Neural cell (in vitro differentiated cells): ENCODE data around the gene FASTK. TPM values are rescaled to one million over a fixed set of nuclear protein-coding genes. Genes with fewer than 3 reads are reported as not detected.

Experiments used
- H2AFZ ChIP-seq: fragments of 200-600, 300-800 bp; sonication (generic), shearing (Covaris generic); 2 replicates; pipeline ENCODE4 v1.6.0; 2014; ENCODE audit warnings: low read depth, mild to moderate bottlenecking, antibody characterized with exemption, low read length, moderate library complexity
- H3F3A ChIP-seq: fragments of 200-600 bp; shearing (Covaris generic); 2 replicates; pipeline ENCODE4 v1.6.1; 2016; ENCODE audit warnings: mild to moderate bottlenecking, moderate library complexity, mixed read lengths, antibody characterized with exemption, low read length; ENCODE audit not compliant: insufficient read depth, poor library complexity, severe bottlenecking
- H3K27ac ChIP-seq: fragments of 200-600, 300-800 bp; sonication (generic), shearing (Covaris generic); 2 replicates; pipeline ENCODE4 v1.5.1; 2014; ENCODE audit warnings: mild to moderate bottlenecking, low read length, moderate library complexity
- H3K27me3 ChIP-seq: fragments of 300-800, 200-600 bp; sonication (generic), shearing (Covaris generic); 2 replicates; pipeline ENCODE4 v1.6.0; 2014; ENCODE audit warnings: mild to moderate bottlenecking, low read depth, low read length, moderate library complexity; ENCODE audit not compliant: insufficient read depth
- H3K36me3 ChIP-seq: fragments of 300-800, 200-600 bp; sonication (generic), shearing (Covaris generic); 2 replicates; pipeline ENCODE4 v1.5.1; 2014; ENCODE audit warnings: mild to moderate bottlenecking, antibody characterized with exemption, low read length, moderate library complexity; ENCODE audit not compliant: insufficient read depth
- H3K4me2 ChIP-seq: fragments of 300-800, 200-600 bp; sonication (generic), shearing (Covaris generic); 2 replicates; pipeline ENCODE4 v1.6.0; 2014; ENCODE audit warnings: mild to moderate bottlenecking, low read length
- H3K4me3 ChIP-seq: fragments of 300-800, 200-600 bp; sonication (generic), shearing (Covaris generic); 2 replicates; pipeline ENCODE4 v1.5.1; 2014; ENCODE audit warnings: mild to moderate bottlenecking, low read length, moderate library complexity
- H3K79me2 ChIP-seq: fragments of 200-600 bp; shearing (Covaris generic); replicated peaks from 2 replicates; pipeline ENCODE4 v1.6.0; 2014; ENCODE audit warnings: mild to moderate bottlenecking, low read length, moderate library complexity; ENCODE audit not compliant: insufficient read depth
- H3K9ac ChIP-seq: fragments of 300-800, 200-600 bp; sonication (generic), shearing (Covaris generic); 2 replicates; pipeline ENCODE4 v1.6.1; 2016; ENCODE audit warnings: mild to moderate bottlenecking, low read length, mixed read lengths
- H3K9me2 ChIP-seq: fragments of 200-600 bp; shearing (Covaris generic); 2 replicates; pipeline ENCODE4 v1.6.1; 2016; ENCODE audit warnings: mild to moderate bottlenecking, low read length, mixed read lengths; ENCODE audit not compliant: insufficient read depth
- H3K9me3 ChIP-seq: fragments of 200-600, 300-800 bp; sonication (generic), shearing (Covaris generic); 2 replicates; pipeline ENCODE4 v1.6.1; 2016; ENCODE audit warnings: mild to moderate bottlenecking, mixed run types, low read length, moderate library complexity, mixed read lengths
- H4K20me1 ChIP-seq: fragments of 200-600 bp; shearing (Covaris generic); 2 replicates; pipeline ENCODE4 v1.6.1; 2016; ENCODE audit warnings: mild to moderate bottlenecking, mixed run types; ENCODE audit not compliant: insufficient read depth
- CTCF ChIP-seq: fragments of 450-650 bp; IDR thresholded peaks from 2 replicates; pipeline ENCODE4 v1.5.1; 2014; ENCODE audit warnings: antibody characterized with exemption, mild to moderate bottlenecking, moderate library complexity; ENCODE audit not compliant: poor library complexity, severe bottlenecking
- EP300 ChIP-seq: fragments of 450-650 bp; conservative IDR thresholded peaks from 2 replicates; pipeline ENCODE4 v1.6.1; 2014; ENCODE audit warnings: antibody characterized with exemption, mild to moderate bottlenecking, moderate library complexity; ENCODE audit not compliant: poor library complexity, severe bottlenecking
- EZH2 ChIP-seq: fragments of 200-600, 300-800 bp; shearing (Covaris generic), sonication (generic); IDR thresholded peaks from 2 replicates; pipeline ENCODE4 v1.6.1; 2014; ENCODE audit warnings: antibody characterized with exemption, low read length, borderline replicate concordance, mild to moderate bottlenecking; ENCODE audit not compliant: insufficient read depth, poor library complexity, severe bottlenecking
- MXI1 ChIP-seq: fragments of 450-650 bp; conservative IDR thresholded peaks from 2 replicates; pipeline ENCODE4 v1.6.1; 2014; ENCODE audit warnings: antibody characterized with exemption, mild to moderate bottlenecking; ENCODE audit not compliant: poor library complexity, severe bottlenecking
- POLR2AphosphoS5 ChIP-seq: IDR thresholded peaks from 2 replicates; pipeline ENCODE4 v1.6.1; 2012
- RAD21 ChIP-seq: fragments of 450-650 bp; conservative IDR thresholded peaks from 2 replicates; pipeline ENCODE4 v1.6.1; 2014; ENCODE audit warnings: antibody characterized with exemption, mild to moderate bottlenecking, moderate library complexity
- REST ChIP-seq: IDR thresholded peaks from 2 replicates; pipeline ENCODE4 v1.6.1; 2012; ENCODE audit warnings: borderline replicate concordance
- SMC3 ChIP-seq: fragments of 450-650 bp; conservative IDR thresholded peaks from 2 replicates; pipeline ENCODE4 v1.6.1; 2014; ENCODE audit warnings: antibody characterized with exemption, mild to moderate bottlenecking, moderate library complexity; ENCODE audit not compliant: poor library complexity
- TAF1 ChIP-seq: IDR thresholded peaks from 2 replicates; pipeline ENCODE4 v1.6.1; 2012; ENCODE audit warnings: low read depth
- polyA plus RNA-seq: library from polyadenylated mRNA; depleted of rRNA; stranded (reverse); fragments of >200 nt; gene quantifications from 2 replicates; pipeline ENCODE4 v1.2.3, GENCODE V29; 2014

The FASTK gene
- polyA plus RNA-seq, 1 donor from 2014 or later = 147 TPM

- Histone ChIP-seq H3K27me3 (peaks cover 19% of the 10 kb centered on the region), H4K20me1 (no peaks in the 10 kb centered on the region), H3K4me2 (no peak overlapping the region), H3K79me2 (no peaks in the 10 kb centered on the region), H3K9me2 (no peaks in the 10 kb centered on the region), H2AFZ (no peak overlapping the region), H3K36me3 (no peaks in the 10 kb centered on the region), H3K27ac (no peak overlapping the region), H3K9me3 (no peaks in the 10 kb centered on the region), H3K9ac (no peak overlapping the region), H3K4me3 (no peak overlapping the region), H3F3A (no peaks in the 10 kb centered on the region)
- TF ChIP-seq CTCF (no peak), RAD21 (no peak), MXI1 (no peak), TAF1 (no peak), SMC3 (no peak), POLR2AphosphoS5 (no peak), REST (no peak), EZH2 (no peak), EP300 (no peak)
Observed at GRCh38 chr7:151046603-151047573, 33.7 kb downstream of the FASTK start.

GRCh38 chr7:151045967-151046366 is 34.6 kb downstream of the FASTK start:
- H3F3A ChIP-seq = no peaks in the 10 kb centered on the region
- H3K4me2 ChIP-seq = no peak overlapping the region
- no peaks in the 10 kb centered on the region for H4K20me1 ChIP-seq
- TF ChIP-seq EP300 (no peak), MXI1 (no peak), SMC3 (no peak), TAF1 (no peak), POLR2AphosphoS5 (no peak), EZH2 (no peak), CTCF (no peak), RAD21 (no peak), REST (no peak)
- no peak overlapping the region for H3K9ac ChIP-seq
- H3K79me2 ChIP-seq = no peaks in the 10 kb centered on the region
- no peaks in the 10 kb centered on the region for H3K9me2 ChIP-seq
- no peak overlapping the region for H3K27ac ChIP-seq
- H3K9me3 ChIP-seq = no peaks in the 10 kb centered on the region
- H3K4me3 ChIP-seq = no peak overlapping the region
- H2AFZ ChIP-seq = no peak overlapping the region
- H3K36me3 ChIP-seq = no peaks in the 10 kb centered on the region
- peaks cover 12% of the 10 kb centered on the region for H3K27me3 ChIP-seq
